Suppressor macrophage treated with lipopolysaccharide for 4 hours (primary cell): ENCODE results near the gene ASB3.
"Not testable (repeated sequence)": the region's sequence is repeated elsewhere in the genome, so short reads cannot be mapped to it uniquely, and the experiment has no call there.

Experiments used
- DNase-seq: peaks from one replicate; pipeline ENCODE4 v3.0.0-alpha.2; 2020

The ASB3 gene

DNA sequence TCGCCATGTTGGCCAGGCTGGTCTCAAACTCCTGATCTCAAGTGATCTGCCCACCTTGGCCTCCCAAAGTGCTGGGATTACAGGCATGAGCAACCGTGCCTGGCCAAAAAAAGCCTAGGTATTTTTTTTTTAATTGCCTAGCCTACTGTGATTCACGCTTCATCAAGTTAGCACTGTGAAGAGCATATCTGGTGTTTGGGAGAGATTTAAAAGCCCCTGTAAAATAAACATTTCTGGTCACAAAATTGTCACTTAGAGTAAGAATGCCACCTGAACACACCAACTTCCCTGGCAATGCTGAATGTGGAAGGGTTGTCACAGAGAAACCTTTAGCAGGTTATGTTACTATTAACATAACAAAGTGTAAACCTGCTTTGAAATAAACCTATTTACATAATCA is 58.8 kb downstream of the ASB3 start:
- no peak for DNase-seq

DNA sequence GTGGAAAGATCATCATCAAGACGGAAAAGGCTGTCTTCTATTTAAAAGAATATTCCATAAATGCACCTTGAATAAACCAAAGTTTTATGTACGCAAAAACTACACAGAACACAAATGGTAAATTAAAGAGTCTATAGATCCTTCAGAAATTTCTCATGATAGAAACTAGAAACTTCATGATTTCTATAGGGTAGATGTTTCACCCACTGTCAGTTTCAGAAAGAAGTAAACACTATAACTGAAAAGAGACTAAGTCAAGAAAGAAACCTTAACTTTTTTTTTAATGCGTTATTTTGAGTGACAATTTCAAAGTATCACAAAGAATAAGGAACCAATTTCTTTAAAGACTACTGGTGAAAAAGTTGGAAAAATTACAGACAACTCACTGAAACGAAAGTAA is 61.1 kb downstream of the ASB3 start:
- no peak for DNase-seq

DNA sequence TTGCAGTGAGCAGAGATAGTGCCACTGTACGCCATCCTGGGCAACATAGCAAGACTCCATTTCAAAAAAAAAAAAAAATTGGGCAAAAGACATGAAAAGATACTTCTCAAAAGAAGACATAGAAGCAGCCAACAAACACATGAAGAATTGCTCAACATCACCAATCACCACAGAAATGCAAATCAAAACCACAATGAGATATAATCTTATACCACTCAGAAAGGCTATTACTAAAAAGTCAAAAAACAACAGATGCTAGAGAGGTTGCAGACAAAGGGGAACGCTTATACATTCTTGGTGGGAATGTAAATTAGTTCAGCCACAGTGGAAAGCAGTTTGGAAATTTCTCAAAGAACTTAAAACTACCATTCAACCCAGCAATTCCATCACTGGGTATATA is 62.2 kb downstream of the ASB3 start:
- DNase-seq = no peak

DNA sequence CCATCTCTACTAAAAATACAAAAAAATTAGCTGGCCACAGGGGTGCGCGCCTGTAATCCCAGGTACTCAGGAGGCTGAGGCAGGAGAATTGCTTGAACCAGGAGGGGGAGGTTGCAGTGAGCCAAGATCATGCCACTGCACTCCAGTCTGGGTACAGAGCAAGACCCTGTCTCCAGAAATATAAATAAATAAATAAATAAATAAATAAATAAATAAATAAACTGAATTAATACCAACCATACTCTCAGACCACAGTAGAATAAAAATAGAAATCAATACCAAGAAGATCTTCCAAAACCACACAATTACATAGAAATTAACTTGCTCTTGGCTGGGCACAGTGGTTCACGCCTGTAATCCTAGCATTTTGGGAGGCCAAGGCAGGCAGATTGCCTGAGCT is 65.8 kb downstream of the ASB3 start:
- DNase-seq = not testable (repeated sequence)

DNA sequence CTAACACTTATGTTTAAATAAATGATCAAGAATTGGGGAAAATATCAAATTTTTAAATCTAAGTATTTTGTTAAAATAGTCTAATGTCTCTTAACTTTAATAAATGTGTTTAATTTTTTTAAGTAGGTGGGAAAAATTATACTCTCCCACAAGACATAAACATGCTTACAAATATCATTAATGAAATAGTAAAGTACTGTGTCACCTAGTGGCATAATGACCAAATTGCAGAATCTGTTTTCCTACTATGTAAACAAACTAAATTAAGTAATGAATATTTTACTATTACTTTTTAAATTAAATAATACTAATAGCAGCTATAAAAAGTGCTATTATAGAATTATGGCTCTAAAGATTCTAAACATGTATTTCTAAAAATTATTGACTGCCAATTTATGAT is 71.2 kb downstream of the ASB3 start:
- DNase-seq = peak; percentile 6

DNA sequence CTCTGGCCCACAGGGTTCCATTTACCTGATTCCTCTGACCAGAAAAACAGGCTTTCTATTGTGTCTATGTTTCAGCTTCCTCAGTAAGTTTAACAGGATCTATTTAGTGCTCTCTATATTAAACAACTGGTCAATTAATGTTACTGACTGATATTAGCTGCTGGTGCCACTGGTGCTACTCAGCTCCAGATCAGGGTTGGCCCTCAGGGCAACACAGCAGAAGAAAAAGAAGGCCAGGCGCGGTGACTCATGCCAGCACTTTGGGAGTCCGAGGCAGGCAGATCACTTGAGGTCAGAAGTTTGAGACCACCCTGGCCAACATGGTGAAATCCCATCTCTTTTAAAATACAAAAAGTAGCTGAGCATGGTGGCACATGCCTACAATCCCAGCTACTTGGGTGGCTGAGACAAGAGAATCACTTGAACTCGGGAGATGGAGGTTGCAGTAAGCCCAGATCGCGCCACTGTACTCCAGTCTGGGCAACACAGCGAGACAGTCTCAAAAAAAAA is 75.4 kb downstream of the ASB3 start:
- no peak for DNase-seq

DNA sequence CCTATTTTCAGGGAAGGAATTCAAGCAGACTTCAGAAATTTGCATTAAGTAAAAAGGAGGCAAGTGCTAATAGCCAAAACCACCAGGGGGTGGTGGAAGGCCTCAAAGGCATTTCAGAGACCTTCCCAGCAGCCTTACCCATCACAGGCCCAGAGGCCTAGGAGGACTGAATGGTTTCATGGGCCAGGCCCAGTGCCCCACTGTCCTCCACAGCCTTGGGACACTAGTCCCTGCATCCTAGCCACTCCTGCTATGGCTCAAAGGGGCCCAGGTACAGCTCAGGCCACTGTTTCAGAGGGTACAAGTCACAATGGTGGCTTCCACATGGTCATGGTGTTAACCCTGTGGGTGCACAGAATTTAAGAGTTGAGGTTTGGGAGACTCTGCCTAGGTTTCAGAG is 77.8 kb downstream of the ASB3 start:
- DNase-seq = no peak

DNA sequence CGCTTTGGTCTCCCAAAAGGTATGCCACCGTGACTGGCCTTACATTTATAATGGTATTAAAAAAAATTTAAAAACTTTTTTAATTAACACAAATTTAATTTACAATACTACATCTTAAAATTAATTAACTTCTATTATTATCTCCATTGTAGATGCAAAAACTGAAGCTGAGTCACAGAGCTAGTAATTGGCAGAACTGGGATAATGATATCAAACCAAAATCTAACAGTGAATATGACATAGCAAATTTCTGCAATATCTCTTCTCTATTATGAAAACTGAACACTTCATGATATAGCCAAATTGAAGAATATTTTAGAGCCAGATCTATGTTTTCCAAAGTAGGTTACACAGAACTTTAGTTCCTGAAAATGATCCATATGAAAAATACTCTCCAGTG is 85.5 kb downstream of the ASB3 start:
- DNase-seq = no peak

DNA sequence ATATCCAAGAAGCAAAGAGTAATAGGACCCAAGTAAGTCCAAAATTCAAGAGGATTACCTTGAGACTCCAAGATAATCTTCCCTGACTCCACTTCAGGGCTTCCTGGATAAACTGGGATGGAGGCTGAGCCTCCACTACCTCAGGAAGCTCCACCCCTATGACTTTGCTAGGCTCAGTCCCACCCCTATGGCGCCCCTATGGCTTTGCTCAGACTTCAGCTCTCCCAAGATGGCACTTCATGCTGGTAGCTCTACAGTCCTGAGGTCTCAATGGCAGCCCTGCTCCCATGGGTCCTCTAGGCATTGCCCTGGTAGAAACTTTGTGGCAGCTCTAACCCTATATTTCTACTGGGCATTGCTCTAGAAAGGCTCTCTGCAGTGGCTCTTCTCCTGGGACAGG is 89.1 kb downstream of the ASB3 start:
- no peak for DNase-seq

DNA sequence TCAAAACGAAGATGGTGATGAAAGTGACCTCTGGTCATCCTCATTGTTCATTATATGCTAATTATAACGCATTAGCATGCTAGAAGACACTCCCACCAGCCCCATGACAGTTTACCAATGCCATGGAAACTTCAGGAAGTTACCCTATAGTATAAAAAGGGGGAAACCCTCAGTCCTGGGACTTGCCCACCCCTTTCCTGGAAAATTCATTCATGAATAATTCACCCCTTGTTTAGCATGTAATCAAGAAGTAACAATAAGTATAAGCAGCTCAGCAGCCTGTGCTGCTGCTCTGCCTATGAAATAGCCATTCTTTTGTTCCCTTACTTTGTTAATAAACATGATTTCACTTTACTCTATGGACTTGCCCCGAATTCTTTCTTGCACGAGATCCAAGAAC is 89.7 kb downstream of the ASB3 start:
- peak; percentile 2 for DNase-seq

DNA sequence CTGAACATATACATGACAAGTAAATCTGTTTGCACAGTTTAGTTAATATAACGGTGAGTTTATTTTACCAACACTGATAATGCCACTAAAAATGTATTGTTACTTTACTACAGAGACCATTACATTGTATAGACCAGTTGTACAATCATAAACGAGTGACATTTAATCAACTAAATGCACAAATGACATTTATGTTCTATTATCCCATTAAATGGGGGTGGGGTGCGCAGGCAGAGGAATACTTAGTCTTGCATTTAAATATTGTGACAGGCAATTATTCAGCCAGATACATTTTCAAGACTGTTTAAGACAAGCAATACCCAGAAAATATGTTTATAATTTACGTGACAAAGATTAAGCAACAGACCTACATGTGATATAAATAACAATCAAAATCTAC is 91.2 kb downstream of the ASB3 start:
- no peak for DNase-seq

DNA sequence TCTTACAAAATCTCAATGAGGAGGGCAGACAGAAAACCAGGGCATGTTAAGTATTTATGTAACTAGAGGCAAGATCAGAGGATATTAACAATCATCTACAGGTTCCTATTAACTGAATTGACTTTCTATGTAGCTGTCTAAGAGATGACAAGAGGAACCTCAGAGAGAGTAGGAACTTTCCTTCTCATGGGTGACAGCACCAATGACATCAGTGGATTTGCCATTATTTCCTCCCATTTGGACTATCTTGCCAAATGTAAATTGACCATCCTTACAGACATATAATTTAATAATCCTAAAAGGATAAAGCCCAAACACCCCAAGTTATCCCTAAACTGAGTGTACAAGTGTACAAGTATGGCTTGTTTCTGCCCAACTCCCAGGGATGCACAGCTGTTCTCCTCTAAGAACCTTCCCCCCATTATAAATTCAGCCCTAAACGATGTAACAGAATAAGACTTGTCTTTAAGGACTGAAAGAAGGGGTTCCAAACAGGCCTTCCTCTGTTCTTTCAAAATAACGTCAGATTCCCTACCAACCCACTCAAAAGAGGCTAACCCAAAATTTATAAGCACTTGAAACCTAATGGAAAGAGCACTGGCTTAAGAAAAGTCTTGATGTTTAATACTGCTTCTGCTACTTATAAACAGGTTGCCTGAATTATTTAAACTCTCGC is 92.5 kb downstream of the ASB3 start:
- DNase-seq = peak; percentile 6

DNA sequence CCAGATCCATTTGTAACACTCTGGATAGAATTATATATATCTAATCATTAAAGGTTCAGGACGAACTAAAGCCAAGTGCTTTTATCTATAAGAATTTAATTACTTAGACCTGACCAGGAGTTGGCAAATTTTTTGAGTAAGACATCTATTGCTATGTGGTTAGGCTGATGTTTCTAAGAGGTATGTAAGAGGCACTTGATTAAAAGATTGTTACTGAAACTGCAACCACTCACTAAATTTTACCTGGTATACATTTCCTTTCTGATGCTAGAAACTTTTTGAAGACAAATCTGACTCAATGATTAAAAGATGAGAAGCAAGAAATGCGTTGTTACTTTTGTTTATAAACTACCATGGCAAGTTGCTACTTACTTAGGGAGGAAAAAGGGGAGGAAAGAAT is 95.9 kb downstream of the ASB3 start:
- DNase-seq = no peak

DNA sequence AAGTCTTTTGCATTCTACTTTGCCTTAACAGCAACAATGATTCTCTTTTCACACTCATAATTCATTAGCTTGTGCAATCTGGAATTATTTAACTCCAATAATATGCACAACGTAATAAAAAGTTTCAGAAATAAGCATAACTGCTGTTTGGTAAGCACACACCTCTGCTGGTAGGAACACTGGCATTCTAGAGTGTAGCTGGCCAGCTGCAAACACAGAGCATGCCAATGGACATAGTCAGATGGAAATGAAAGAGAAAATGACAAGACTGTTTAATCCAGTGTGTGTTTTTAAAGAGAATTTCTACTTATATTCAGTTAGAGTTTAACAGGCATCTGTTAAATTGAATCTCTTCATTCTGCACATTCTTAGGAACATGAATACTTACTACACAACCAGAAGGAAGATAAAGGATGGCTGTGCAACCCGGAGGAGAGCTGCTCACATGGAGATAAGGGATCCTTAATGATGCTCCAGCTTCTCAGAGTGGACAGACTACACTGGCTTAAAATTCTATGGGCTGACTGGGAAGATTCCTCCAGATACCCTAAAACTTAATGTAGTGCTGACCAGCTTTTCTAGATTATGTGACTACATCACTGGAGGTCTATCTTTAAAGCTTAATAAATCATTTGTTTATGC is 113.8 kb downstream of the ASB3 start:
- no peak for DNase-seq

DNA sequence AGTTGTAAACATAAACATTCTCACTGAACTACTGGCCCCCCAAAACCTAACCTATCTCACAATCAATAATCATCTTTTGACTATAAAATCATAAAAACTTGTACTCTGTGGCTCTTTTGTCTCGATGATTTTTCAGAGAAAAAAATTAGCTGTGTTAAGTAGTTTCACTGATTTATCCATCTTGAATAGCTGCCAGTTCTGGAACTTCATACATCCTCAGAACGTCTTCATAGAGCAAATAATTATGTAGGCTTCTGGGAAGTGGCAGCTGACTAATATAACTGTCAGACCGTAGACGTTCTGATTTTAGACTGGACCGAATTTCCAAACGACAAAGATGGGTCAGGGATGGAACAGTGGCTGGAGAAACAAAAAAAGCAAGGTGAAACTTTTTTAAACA is 116.4 kb downstream of the ASB3 start:
- DNase-seq = no peak

DNA sequence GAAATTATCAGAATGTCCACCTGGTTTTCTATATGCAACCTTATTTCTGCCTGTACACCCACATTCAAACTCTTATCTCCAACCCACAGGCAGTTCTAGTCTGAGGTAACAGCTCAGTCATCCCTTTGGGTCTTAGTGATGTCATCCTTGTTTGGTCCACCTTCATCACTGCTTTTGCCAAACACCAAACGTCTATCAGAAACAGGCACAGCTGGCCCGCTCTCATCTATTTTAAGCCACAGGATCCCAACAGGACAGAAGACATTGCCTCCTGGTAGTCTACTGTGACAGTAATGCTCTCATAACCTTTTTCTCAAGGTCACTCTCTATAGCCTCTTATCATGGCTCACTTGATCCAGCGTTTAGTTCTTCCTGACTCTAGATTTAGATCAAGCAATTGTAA is 118.1 kb downstream of the ASB3 start:
- DNase-seq = no peak

DNA sequence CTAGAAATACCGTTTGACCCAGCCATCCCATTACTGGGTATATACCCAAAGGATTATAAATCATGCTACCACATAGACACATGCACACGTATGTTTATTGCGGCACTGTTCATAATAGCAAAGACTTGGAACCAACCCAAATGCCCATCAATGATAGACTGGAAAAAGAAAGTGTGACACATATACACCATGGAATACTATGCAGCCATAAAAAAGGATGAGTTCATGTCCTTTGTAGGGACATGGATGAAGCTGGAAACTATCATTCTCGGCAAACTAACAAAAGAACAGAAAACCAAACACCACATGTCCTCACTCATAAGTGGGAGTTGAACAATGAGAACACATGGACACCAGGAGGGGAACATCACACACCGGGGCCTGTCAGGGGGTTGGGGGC is 119.6 kb downstream of the ASB3 start:
- DNase-seq = not testable (repeated sequence)

DNA sequence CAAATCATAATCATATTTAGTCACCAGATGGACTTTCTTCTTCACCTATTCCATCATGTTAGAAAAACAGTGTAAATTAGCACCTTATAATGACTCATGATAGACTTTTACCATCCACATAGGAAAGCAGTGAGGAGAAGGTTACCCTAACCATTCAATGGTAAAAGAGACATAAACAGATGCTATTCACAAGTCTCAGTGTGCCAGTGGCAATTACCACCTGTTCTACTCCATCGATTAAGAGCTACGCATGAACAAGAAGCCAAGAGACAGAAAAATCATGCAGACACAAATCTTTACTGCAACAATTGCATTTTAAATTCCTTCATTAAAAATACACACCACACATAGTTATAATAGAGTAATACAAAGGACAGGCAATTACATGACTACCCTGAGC is 125.9 kb downstream of the ASB3 start:
- DNase-seq = no peak

DNA sequence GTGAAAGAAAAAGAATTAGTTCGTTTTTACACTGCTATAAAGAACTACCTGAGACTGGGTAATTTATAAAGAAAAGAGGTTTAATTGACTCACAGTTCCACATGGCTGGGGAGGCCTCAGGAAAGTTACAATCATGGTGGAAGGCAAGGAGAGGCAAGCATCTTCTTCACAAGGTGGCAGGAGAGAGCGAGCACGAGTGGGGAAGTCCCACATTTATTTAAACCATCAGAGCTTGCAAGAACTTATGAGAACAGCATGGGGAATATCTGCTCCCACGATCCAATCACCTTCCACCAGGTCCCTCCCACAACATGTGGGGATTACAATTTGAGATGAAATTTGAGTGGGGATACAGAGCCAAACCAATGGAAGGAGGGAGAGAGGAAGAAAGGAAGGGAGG is 128.3 kb downstream of the ASB3 start:
- DNase-seq = not testable (repeated sequence)

DNA sequence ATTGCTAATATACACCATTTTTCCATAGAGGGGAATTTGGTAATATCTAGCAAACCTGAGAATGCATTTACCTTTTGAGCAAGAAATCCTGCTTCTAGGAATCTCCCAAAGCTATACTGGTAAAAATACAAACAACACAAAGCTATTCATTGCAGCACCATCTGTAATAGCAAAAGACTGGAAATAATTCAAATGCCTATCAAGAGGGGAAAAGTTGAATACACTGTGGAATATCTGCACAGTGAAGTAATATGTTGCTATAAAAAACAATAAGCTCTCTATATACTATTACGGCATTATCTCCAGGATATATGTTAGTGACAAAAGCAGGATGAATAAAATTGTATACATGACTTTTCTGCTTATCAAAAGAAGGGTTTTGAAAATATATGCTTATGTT is 131.5 kb downstream of the ASB3 start:
- no peak for DNase-seq

DNA sequence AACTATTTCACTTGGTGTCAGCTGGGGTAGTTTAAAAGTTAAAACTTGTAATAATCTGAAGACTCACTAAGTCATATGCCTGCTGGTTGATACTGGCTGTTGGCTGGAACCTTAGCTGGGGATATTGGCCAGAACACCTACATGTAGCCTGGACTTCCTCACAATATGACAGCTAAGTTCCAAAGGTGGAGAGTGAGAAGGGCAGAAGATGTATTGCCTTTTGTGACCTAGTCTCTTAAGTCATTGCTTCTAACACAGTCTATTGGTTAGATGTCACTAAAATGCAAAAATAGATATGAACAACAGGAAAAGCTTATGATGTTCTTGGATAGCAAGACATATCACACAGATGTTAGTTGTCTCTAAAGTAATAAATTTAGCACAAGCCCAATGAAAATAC is 132.4 kb downstream of the ASB3 start:
- DNase-seq = no peak

DNA sequence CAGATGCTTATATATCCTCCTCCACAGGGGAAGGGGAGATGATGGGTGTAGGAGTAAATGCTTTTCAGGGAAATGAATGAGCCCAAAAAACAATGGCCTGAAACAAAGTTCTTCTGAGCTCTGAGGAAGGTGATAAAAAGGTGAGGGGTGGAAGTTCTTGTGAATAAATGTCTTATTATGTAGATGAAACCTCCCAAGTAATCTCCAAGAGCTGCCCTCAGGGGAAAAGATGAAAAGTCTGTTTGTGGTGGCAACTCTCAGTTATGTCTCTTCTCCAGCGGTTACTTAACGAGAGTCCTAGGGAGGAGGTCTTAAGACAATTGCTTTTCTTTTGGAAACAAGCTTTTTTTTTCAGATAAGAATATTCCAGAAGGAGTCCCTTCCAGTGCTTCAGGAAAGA is 134.6 kb downstream of the ASB3 start:
- DNase-seq = no peak

DNA sequence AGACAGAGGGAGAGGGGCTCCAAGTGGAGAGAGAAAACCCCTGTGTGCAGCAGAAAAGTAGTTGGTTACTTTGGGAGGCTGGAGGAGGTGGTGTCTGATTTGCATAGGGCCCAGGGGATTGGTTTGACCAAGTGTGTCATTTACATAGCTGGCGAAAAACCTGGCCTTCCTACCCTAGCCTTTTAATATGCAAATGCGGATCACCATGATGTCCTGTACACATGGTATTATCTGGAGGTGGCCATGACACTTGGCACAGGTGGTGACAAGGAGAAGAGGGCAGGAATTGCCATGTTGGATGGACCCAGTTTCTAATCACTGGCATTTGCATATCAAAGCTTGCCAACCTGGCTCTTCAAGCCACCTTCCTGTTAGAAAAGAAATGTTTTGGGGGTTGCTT is 140.0 kb downstream of the ASB3 start:
- DNase-seq = no peak

DNA sequence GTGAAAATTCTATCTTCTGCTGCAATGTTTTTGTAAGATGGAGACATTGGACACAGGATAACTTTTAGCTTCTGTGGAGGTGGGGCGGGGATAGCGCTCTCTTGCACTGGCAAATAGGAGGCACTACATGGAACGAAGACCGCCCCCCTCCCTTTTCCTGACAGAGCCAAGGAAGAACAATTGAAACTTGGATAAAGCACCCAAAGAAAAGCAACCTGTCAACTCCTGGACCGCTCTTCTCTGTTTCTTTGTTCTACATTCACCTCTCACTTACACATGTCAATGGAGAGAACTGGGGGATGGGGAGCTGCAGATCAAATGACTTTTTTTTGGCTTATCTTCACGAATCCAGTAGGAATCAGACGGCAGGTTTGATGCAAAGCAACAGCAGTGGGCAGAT is 145.5 kb downstream of the ASB3 start:
- no peak for DNase-seq

DNA sequence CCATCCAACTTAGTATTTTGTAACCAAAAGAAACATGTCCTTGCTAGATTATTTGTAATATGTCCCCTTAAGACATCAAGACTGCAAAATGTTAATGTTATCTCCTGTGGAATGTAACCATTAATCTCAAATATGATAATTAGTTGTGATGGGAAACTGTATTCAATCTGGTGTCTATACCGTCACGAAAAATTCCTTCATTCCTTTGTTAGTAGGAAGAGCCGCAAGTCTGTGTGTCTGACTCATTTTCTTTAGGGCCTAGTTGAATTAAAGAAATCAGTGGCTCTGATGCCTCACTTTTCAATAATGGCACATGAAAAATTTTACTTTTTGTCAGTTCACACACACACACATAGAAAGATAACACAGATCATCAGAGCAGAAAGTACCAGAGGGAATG is 146.3 kb downstream of the ASB3 start:
- DNase-seq = no peak
